H9 (cell line): ENCODE data around the gene BTLA. TPM values are rescaled to one million over a fixed set of nuclear protein-coding genes. Genes with fewer than 3 reads are reported as not detected.

ENCODE experiments used
- DNase-seq: peaks from one replicate; pipeline ENCODE4 v3.0.0-alpha.2; 2017
- H2AFZ ChIP-seq: one replicate; pipeline ENCODE4 v1.6.1; 2013; ENCODE audit warnings: mild to moderate bottlenecking, low read length, control low read depth, moderate library complexity
- H2AK5ac ChIP-seq: 2 replicates; pipeline ENCODE4 v1.6.1; 2013; ENCODE audit warnings: low read length, control low read depth, mixed read lengths; ENCODE audit not compliant: insufficient read length
- H2BK120ac ChIP-seq: one replicate; pipeline ENCODE4 v1.6.1; 2013; ENCODE audit warnings: low read depth, mild to moderate bottlenecking, low read length, control low read depth, inconsistent platforms; ENCODE audit not compliant: poor library complexity, severe bottlenecking
- H2BK12ac ChIP-seq: 2 replicates; pipeline ENCODE4 v1.6.1; 2013; ENCODE audit warnings: low read length, control low read depth, mixed read lengths, low read depth; ENCODE audit not compliant: insufficient read length
- H2BK15ac ChIP-seq: 2 replicates; pipeline ENCODE4 v1.6.1; 2013; ENCODE audit warnings: low read depth, low read length, control low read depth
- H2BK20ac ChIP-seq: one replicate; pipeline ENCODE4 v1.6.1; 2013; ENCODE audit warnings: low read depth, mild to moderate bottlenecking, low read length, control low read depth, inconsistent platforms; ENCODE audit not compliant: poor library complexity, severe bottlenecking
- H2BK5ac ChIP-seq: 2 replicates; pipeline ENCODE4 v1.6.1; 2013; ENCODE audit warnings: low read length, control low read depth, mixed read lengths; ENCODE audit not compliant: insufficient read length
- H3K14ac ChIP-seq: 2 replicates; pipeline ENCODE4 v1.6.1; 2013; ENCODE audit warnings: low read length, control low read depth; ENCODE audit not compliant: insufficient read depth
- H3K18ac ChIP-seq: 2 replicates; pipeline ENCODE4 v1.6.1; 2013; ENCODE audit warnings: low read depth, mild to moderate bottlenecking, mixed read lengths, low read length, control low read depth; ENCODE audit not compliant: insufficient read length
- H3K23ac ChIP-seq: 2 replicates; pipeline ENCODE4 v1.6.1; 2013; ENCODE audit warnings: low read length, control low read depth, mixed read lengths, low read depth; ENCODE audit not compliant: insufficient read length
- H3K23me2 ChIP-seq: 2 replicates; pipeline ENCODE4 v1.6.1; 2013; ENCODE audit warnings: low read depth, mild to moderate bottlenecking, mixed read lengths, low read length, control low read depth; ENCODE audit not compliant: insufficient read length, poor library complexity, severe bottlenecking
- H3K27ac ChIP-seq: 2 replicates; pipeline ENCODE4 v1.5.1; 2013; ENCODE audit warnings: low read length, control low read depth, mixed read lengths, low read depth; ENCODE audit not compliant: insufficient read length
- H3K27me3 ChIP-seq: 2 replicates; pipeline ENCODE4 v1.6.1; 2013; ENCODE audit warnings: low read length, control low read depth, inconsistent platforms; ENCODE audit not compliant: insufficient read depth
- H3K4ac ChIP-seq: 2 replicates; pipeline ENCODE4 v1.6.1; 2013; ENCODE audit warnings: low read depth, mild to moderate bottlenecking, control low read depth, inconsistent platforms, low read length, moderate library complexity
- H3K4me1 ChIP-seq: 2 replicates; pipeline ENCODE4 v1.6.1; 2013; ENCODE audit warnings: low read length, control low read depth, inconsistent platforms; ENCODE audit not compliant: insufficient read depth
- H3K4me2 ChIP-seq: 2 replicates; pipeline ENCODE4 v1.6.1; 2013; ENCODE audit warnings: low read length, control low read depth, mixed read lengths; ENCODE audit not compliant: insufficient read length, insufficient read depth
- H3K56ac ChIP-seq: 2 replicates; pipeline ENCODE4 v1.6.1; 2013; ENCODE audit warnings: low read depth, mild to moderate bottlenecking, mixed read lengths, low read length, control low read depth; ENCODE audit not compliant: insufficient read length
- H3K79me1 ChIP-seq: 2 replicates; pipeline ENCODE4 v1.6.1; 2013; ENCODE audit warnings: low read depth, mild to moderate bottlenecking, moderate library complexity, low read length, control low read depth, inconsistent platforms; ENCODE audit not compliant: insufficient read depth, poor library complexity, severe bottlenecking
- H3K79me2 ChIP-seq: 2 replicates; pipeline ENCODE4 v1.6.1; 2013; ENCODE audit warnings: low read length, control low read depth, inconsistent platforms; ENCODE audit not compliant: insufficient read depth
- H3K9ac ChIP-seq: 2 replicates; pipeline ENCODE4 v1.6.1; 2013; ENCODE audit warnings: low read length, control low read depth, mixed read lengths; ENCODE audit not compliant: insufficient read length; ENCODE audit errors: extremely low read depth
- H3K9me3 ChIP-seq: one replicate; pipeline ENCODE4 v1.6.1; 2013; ENCODE audit warnings: low read depth, low read length, inconsistent platforms; ENCODE audit not compliant: control insufficient read depth
- H3T11ph ChIP-seq: one replicate; pipeline ENCODE4 v1.6.1; 2013; ENCODE audit warnings: mild to moderate bottlenecking, low read length, control low read depth, inconsistent platforms
- H4K20me1 ChIP-seq: one replicate; pipeline ENCODE4 v1.6.1; 2013; ENCODE audit not compliant: control insufficient read depth, insufficient read length, insufficient read depth
- H4K5ac ChIP-seq: 2 replicates; pipeline ENCODE4 v1.6.1; 2013; ENCODE audit warnings: low read depth, mild to moderate bottlenecking, mixed read lengths, low read length, control low read depth; ENCODE audit not compliant: insufficient read length
- H4K8ac ChIP-seq: replicated peaks from 2 replicates; pipeline ENCODE4 v1.6.1; 2013; ENCODE audit warnings: low read length, control low read depth, mixed read lengths, low read depth; ENCODE audit not compliant: insufficient read length
- H4K91ac ChIP-seq: 2 replicates; pipeline ENCODE4 v1.6.1; 2013; ENCODE audit warnings: low read depth, mild to moderate bottlenecking, moderate library complexity, mixed read lengths, low read length, control low read depth; ENCODE audit not compliant: insufficient read length
- H3K27ac Mint-ChIP-seq, 3 experiments: 2 replicates in 2 of 3; 3 replicates in 1 of 3; pipeline ENCODE4 v1.8.0; 2020 to 2021; ENCODE audit warnings: mixed read lengths in 3 of 3, mild to moderate bottlenecking in 1 of 3, moderate library complexity in 1 of 3
- H3K27me3 Mint-ChIP-seq: 2 replicates; pipeline ENCODE4 v1.8.0; 2021; ENCODE audit warnings: low read depth, mild to moderate bottlenecking, moderate library complexity, mixed read lengths
- H3K36me3 Mint-ChIP-seq, 3 experiments: 2 replicates in 2 of 3; 3 replicates in 1 of 3; pipeline ENCODE4 v1.8.0; 2020 to 2021; ENCODE audit warnings: low read depth in 3 of 3, mixed read lengths in 3 of 3; ENCODE audit not compliant: insufficient read depth in 1 of 3
- H3K4me1 Mint-ChIP-seq, 2 experiments: 2 replicates each; pipeline ENCODE4 v1.8.0; 2020; ENCODE audit warnings: mixed read lengths in 2 of 2
- H3K4me3 Mint-ChIP-seq, 2 experiments: 2 replicates in 1 of 2; 3 replicates in 1 of 2; pipeline ENCODE4 v1.8.0; 2020 to 2021; ENCODE audit warnings: mild to moderate bottlenecking in 2 of 2, mixed read lengths in 2 of 2, moderate library complexity in 1 of 2
- H3K9me3 Mint-ChIP-seq, 2 experiments: 2 replicates in 1 of 2; 3 replicates in 1 of 2; pipeline ENCODE4 v1.8.0; 2020; ENCODE audit warnings: mild to moderate bottlenecking in 2 of 2, mixed read lengths in 2 of 2, moderate library complexity in 1 of 2
- CTCF ChIP-seq: fragments of 200-600 bp; sonication (generic); conservative IDR thresholded peaks from 3 replicates; pipeline ENCODE4 v1.8.0; 2021; ENCODE audit warnings: antibody characterized with exemption, mild to moderate bottlenecking
- WGBS: extraction: QIAGEN DNeasy Blood & Tissue Kit; methylation state at CpG from one replicate; pipeline ENCODE4 v1.1.7; 2013; ENCODE audit warnings: missing lambda C conversion rate, low lambda C conversion rate, mixed read lengths; ENCODE audit not compliant: insufficient read length; ENCODE audit errors: extremely low coverage; 5-methylcytosine and 5-hydroxymethylcytosine counted together
- total RNA-seq: library from RNA; stranded (reverse); gene quantifications from 2 replicates; pipeline ENCODE4 v1.2.1, GENCODE V29; 2021

Gene BTLA
- total RNA-seq, 1 experiment from 2014 or later = not detected

- Histone ChIP-seq H2BK12ac (no peak overlapping the region), H2BK15ac (no peak overlapping the region), H3K27me3 (no peaks in the 10 kb centered on the region), H3K27ac (no peak overlapping the region), H3K4me1 (no peaks in the 10 kb centered on the region), H4K5ac (no peak overlapping the region), H3K79me1 (no peaks in the 10 kb centered on the region), H3K23ac (no peak overlapping the region), H3K23me2 (no peaks in the 10 kb centered on the region), H4K91ac (no peak overlapping the region), H3K14ac (no peak overlapping the region), H4K20me1 (no peaks in the 10 kb centered on the region), H3K56ac (no peak overlapping the region), H2BK5ac (no peak overlapping the region), H3K4me2 (no peak overlapping the region), H3T11ph (no peak overlapping the region), H2BK20ac (no peak overlapping the region), H3K18ac (no peak overlapping the region), H3K9ac (no peak overlapping the region), H3K9me3 (no peaks in the 10 kb centered on the region), H4K8ac (no peak overlapping the region), H2BK120ac (no peak overlapping the region), H3K4ac (no peak overlapping the region), H2AFZ (no peak overlapping the region), H2AK5ac (no peak overlapping the region), H3K79me2 (no peaks in the 10 kb centered on the region)
- no peak for DNase-seq
- H3K4me3 Mint-ChIP-seq = no peak overlapping the region
- peaks cover 3 to 4% of the 10 kb centered on the region in 2 experiments; a peak in 3 of 5 replicates for H3K9me3 Mint-ChIP-seq
- no peaks in the 10 kb centered on the region; the same call in 1 of the 2 replicates for H3K27me3 Mint-ChIP-seq
- no CpG with 5 or more reads among the region's 4 CpGs for WGBS
- TF ChIP-seq CTCF = no peak
- peaks cover 4 to 7% of the 10 kb centered on the region in 2 experiments; a peak in 3 of 4 replicates for H3K4me1 Mint-ChIP-seq
- H3K36me3 Mint-ChIP-seq = peaks cover 0 to 4% (median 3%) of the 10 kb centered on the region in 3 experiments; a peak in 3 of 7 replicates
- peak overlapping the region in 1 of 3 experiments; percentile 8; a peak in 1 of 7 replicates for H3K27ac Mint-ChIP-seq
Measured at GRCh38 chr3:112503304-112503972, 4.2 kb upstream of the BTLA start.
